Measurements from ENCODE around the gene PGAP3. TPM values are rescaled to one million over a fixed set of nuclear protein-coding genes. Genes with fewer than 3 reads are reported as not detected.

PGAP3 gene
- total RNA-seq, 1 donor: 10.9 TPM

- peaks cover 48% of the 10 kb centered on the region for H4K20me1 ChIP-seq (ENCODE audit: insufficient read depth, low read length)
- no peak for TF ChIP-seq CTCF (IDR thresholded peaks at IDR 0.05; ENCODE audit: extremely low read depth, low read depth, low read length)
Measured at GRCh38 chr17:39703913-39704312, 16.1 kb upstream of the PGAP3 start.

GRCh38 chr17:39702901-39703893 is 15.3 kb upstream of the PGAP3 start:
- no peak for TF ChIP-seq CTCF (IDR thresholded peaks at IDR 0.05; ENCODE audit: extremely low read depth, low read depth, low read length)
- H3K36me3 ChIP-seq (ENCODE audit: insufficient read depth, low read length): peaks cover 8% of the 10 kb centered on the region
- no peaks in the 10 kb centered on the region for H3K9me3 ChIP-seq (ENCODE audit: low read depth, low read length)
- H3K27me3 ChIP-seq (ENCODE audit: insufficient read depth, low read length): no peaks in the 10 kb centered on the region
- peak; percentile 62 for DNase-seq (ENCODE audit: insufficient read length, low spot score, missing footprints)
- H3K79me2 ChIP-seq (ENCODE audit: insufficient read depth, low read length): peaks cover 67% of the 10 kb centered on the region
- no peak overlapping the region for H3K4me2 ChIP-seq (ENCODE audit: insufficient read depth, low read length)
- peaks cover 13% of the 10 kb centered on the region for H3K4me1 ChIP-seq (ENCODE audit: insufficient read depth, low read length)
- peaks cover 48% of the 10 kb centered on the region for H4K20me1 ChIP-seq (ENCODE audit: insufficient read depth, low read length)
- no peak overlapping the region for H2AFZ ChIP-seq (ENCODE audit: low read length)
- no peak overlapping the region for H3K4me3 ChIP-seq (ENCODE audit: insufficient read depth, low read length)
- no peak overlapping the region for H3K27ac ChIP-seq (ENCODE audit: low read depth, low read length)

More at GRCh38 chr17:39703913-39704312, 16.1 kb upstream of the PGAP3 start:
- no peak overlapping the region for H2AFZ ChIP-seq (ENCODE audit: low read length)
- H3K27ac ChIP-seq (ENCODE audit: low read depth, low read length): no peak overlapping the region
- peaks cover 67% of the 10 kb centered on the region for H3K79me2 ChIP-seq (ENCODE audit: insufficient read depth, low read length)
- DNase-seq (ENCODE audit: insufficient read length, low spot score, missing footprints): peak; percentile 32
- no peak overlapping the region for H3K4me3 ChIP-seq (ENCODE audit: insufficient read depth, low read length)
- no peak overlapping the region for H3K4me2 ChIP-seq (ENCODE audit: insufficient read depth, low read length)
- peaks cover 14% of the 10 kb centered on the region for H3K36me3 ChIP-seq (ENCODE audit: insufficient read depth, low read length)
- no peaks in the 10 kb centered on the region for H3K9me3 ChIP-seq (ENCODE audit: low read depth, low read length)
- H3K27me3 ChIP-seq (ENCODE audit: insufficient read depth, low read length): no peaks in the 10 kb centered on the region
- H3K4me1 ChIP-seq (ENCODE audit: insufficient read depth, low read length): peaks cover 13% of the 10 kb centered on the region

GRCh38 chr17:39701784-39702422 is 14.0 kb upstream of the PGAP3 start:
- Histone ChIP-seq H4K20me1 (ENCODE audit: insufficient read depth, low read length) (peaks cover 44% of the 10 kb centered on the region), H3K27ac (ENCODE audit: low read depth, low read length) (no peak overlapping the region), H3K9me3 (ENCODE audit: low read depth, low read length) (no peaks in the 10 kb centered on the region), H3K4me3 (ENCODE audit: insufficient read depth, low read length) (peak overlapping the region; percentile 76), H3K4me1 (ENCODE audit: insufficient read depth, low read length) (peaks cover 13% of the 10 kb centered on the region), H3K27me3 (ENCODE audit: insufficient read depth, low read length) (no peaks in the 10 kb centered on the region), H3K79me2 (ENCODE audit: insufficient read depth, low read length) (peaks cover 67% of the 10 kb centered on the region), H2AFZ (ENCODE audit: low read length) (no peak overlapping the region), H3K4me2 (ENCODE audit: insufficient read depth, low read length) (peak overlapping the region; percentile 86), H3K36me3 (ENCODE audit: insufficient read depth, low read length) (no peaks in the 10 kb centered on the region)
- TF ChIP-seq CTCF (IDR thresholded peaks at IDR 0.05; ENCODE audit: extremely low read depth, low read depth, low read length): no peak
- peak; percentile 88 for DNase-seq (ENCODE audit: insufficient read length, low spot score, missing footprints)

All from osteoblast (primary cell).